ENCODE measurements around the gene ANKLE1. TPM values are rescaled to one million over a fixed set of nuclear protein-coding genes. Genes with fewer than 3 reads are reported as not detected.

Gene ANKLE1
- total RNA-seq, 1 donor from 2014 or later, result 0.30 TPM

GRCh38 chr19:17331045-17331558 lies 49.4 kb downstream of the ANKLE1 start:
- no peak for DNase-seq (ENCODE audit: low spot score)
- intact Hi-C loops (cut with DNase I), result no loop called here

- intact Hi-C loops (cut with DNase I), result no loop called here
- no peak for DNase-seq (ENCODE audit: low spot score)
Observed at GRCh38 chr19:17332360-17332676, 50.6 kb downstream of the ANKLE1 start.

GRCh38 chr19:17332677-17333581 lies 51.2 kb downstream of the ANKLE1 start:
- no peak for DNase-seq (ENCODE audit: low spot score)
- intact Hi-C loops (cut with DNase I), result no loop called here

- intact Hi-C loops (cut with DNase I), result no loop called here
- no peak for DNase-seq (ENCODE audit: low spot score)
Observed at GRCh38 chr19:17333611-17334413, 52.1 kb downstream of the ANKLE1 start.

GRCh38 chr19:17334414-17335409 lies 53.0 kb downstream of the ANKLE1 start, which contains the start of gene ANO8:
Gene ANO8 (minus strand): TSS chr19:17334855. CDS start chr19:17334670, 185 bp downstream.
- intact Hi-C loops (cut with DNase I), result loop anchor here (5.0 kb wide), 1 partner anchor 32 kb away; the partner anchor contains the start of gene ABHD8
- DNase-seq (ENCODE audit: low spot score), result peak; percentile 97

- DNase-seq (ENCODE audit: low spot score), result no peak
- intact Hi-C loops (cut with DNase I), result loop anchor here (5.0 kb wide), 1 partner anchor 33 kb away; the partner anchor contains the start of gene ABHD8
Observed at GRCh38 chr19:17335575-17335974, 53.9 kb downstream of the ANKLE1 start.

Other genes starting within 250 kb of the ANKLE1 start
- gene HAUS8, start 206.4 kb upstream of the ANKLE1 start, total RNA-seq, result 2.6 TPM
- 35.6 TPM for gene MYO9B, start 206.1 kb upstream of the ANKLE1 start, total RNA-seq
- gene USE1, start 66.5 kb upstream of the ANKLE1 start, total RNA-seq, result 29.1 TPM
- 18.8 TPM for gene OCEL1, start 55.7 kb upstream of the ANKLE1 start, total RNA-seq
- gene NR2F6, start 36.0 kb upstream of the ANKLE1 start, total RNA-seq, result 50.5 TPM
- gene USHBP1, start 17.2 kb upstream of the ANKLE1 start, total RNA-seq, result 4.7 TPM
- 70.5 TPM for gene BABAM1, start 14.5 kb upstream of the ANKLE1 start, total RNA-seq
- gene ABHD8, start 21.5 kb downstream of the ANKLE1 start, total RNA-seq, result 8.6 TPM
- 136 TPM for gene MRPL34, start 24.0 kb downstream of the ANKLE1 start, total RNA-seq
- 38.8 TPM for gene DDA1, start 27.7 kb downstream of the ANKLE1 start, total RNA-seq
- 7.3 TPM for gene ANO8, start 53.0 kb downstream of the ANKLE1 start, total RNA-seq
- 9.8 TPM for gene GTPBP3, start 55.7 kb downstream of the ANKLE1 start, total RNA-seq
- 32.8 TPM for gene PLVAP, start 95.4 kb downstream of the ANKLE1 start, total RNA-seq
- gene CCDC194, start 112.3 kb downstream of the ANKLE1 start, total RNA-seq, result 0.40 TPM
- 29.8 TPM for gene BST2, start 123.7 kb downstream of the ANKLE1 start, total RNA-seq
- 14.3 TPM for gene MVB12A, start 138.1 kb downstream of the ANKLE1 start, total RNA-seq
- not detected for gene TMEM221, start 166.8 kb downstream of the ANKLE1 start, total RNA-seq
- gene NXNL1, start 179.0 kb downstream of the ANKLE1 start, total RNA-seq, result 0.59 TPM
- 35.9 TPM for gene SLC27A1, start 188.6 kb downstream of the ANKLE1 start, total RNA-seq
- 24.8 TPM for gene PGLS, start 229.7 kb downstream of the ANKLE1 start, total RNA-seq